K562 (cell line): ENCODE data around the gene ATCAY. TPM values are rescaled to one million over a fixed set of nuclear protein-coding genes. Genes with fewer than 3 reads are reported as not detected.

Experiments used
- EZH2 ChIP-seq: IDR thresholded peaks from 2 replicates; pipeline ENCODE4 v1.6.1; 2012; ENCODE audit warnings: low read depth, mild to moderate bottlenecking, inconsistent platforms, low read length, borderline replicate concordance
- FOSL1 ChIP-seq: fragments of 200-800 bp; sonication (Bioruptor generic); conservative IDR thresholded peaks from 2 replicates; pipeline ENCODE4 v1.6.1; 2016; ENCODE audit warnings: missing genetic modification characterization, missing compliant biosample characterization
- HDAC8 ChIP-seq: fragments of 450-650 bp; IDR thresholded peaks from 2 replicates; pipeline ENCODE4 v1.6.1; 2016; ENCODE audit warnings: mild to moderate bottlenecking, missing genetic modification characterization, moderate library complexity, missing compliant biosample characterization
- MXI1 ChIP-seq: IDR thresholded peaks from 2 replicates; pipeline ENCODE4 v1.6.1; 2011; ENCODE audit warnings: low read depth, mild to moderate bottlenecking, improper control_type of control experiment, low read length
- NCOA1 ChIP-seq: fragments of 450-650 bp; IDR thresholded peaks from 2 replicates; pipeline ENCODE4 v1.6.1; 2016; ENCODE audit warnings: low read depth
- RFX5 ChIP-seq: IDR thresholded peaks from 2 replicates; pipeline ENCODE4 v1.6.1; 2011; ENCODE audit warnings: low read depth, mild to moderate bottlenecking, improper control_type of control experiment, low read length
- STAG1 ChIP-seq: sonication (generic); formaldehyde crosslinking; IDR thresholded peaks from 2 replicates; pipeline ENCODE4 v1.5.0; 2020; ENCODE audit warnings: missing genetic modification reagents, borderline replicate concordance
- U2AF1 ChIP-seq: fragments of 200-400 bp; formaldehyde crosslinking; optimal IDR thresholded peaks from 2 replicates; pipeline ENCODE3; 2017; ENCODE audit warnings: mild to moderate bottlenecking, low read depth, low read length, moderate library complexity
- ZFP36 ChIP-seq: fragments of 150-350 bp; IDR thresholded peaks from 2 replicates; pipeline ENCODE4 v1.6.1; 2018; ENCODE audit warnings: low read length, low read depth; ENCODE audit not compliant: partially characterized antibody
- ZNF23 ChIP-seq: fragments of 250-450 bp; sonication (Bioruptor Pico); IDR thresholded peaks from 2 replicates; pipeline ENCODE4 v1.4.0; 2020; ENCODE audit warnings: mild to moderate bottlenecking
- ZNF263 ChIP-seq: sonication (generic); formaldehyde crosslinking; IDR thresholded peaks from 2 replicates; pipeline ENCODE4 v1.8.0; 2022; ENCODE audit warnings: mild to moderate bottlenecking, missing genetic modification reagents, borderline replicate concordance
- ZNF436 ChIP-seq: fragments of 250-450, 450-650 bp; sonication (Bioruptor Pico); formaldehyde crosslinking; IDR thresholded peaks from 2 replicates; pipeline ENCODE4 v1.7.0; 2020; ENCODE audit warnings: mild to moderate bottlenecking
- polyA plus RNA-seq, 8 experiments: library from polyadenylated mRNA; depleted of rRNA in 4 of 8; stranded (reverse) in 5 of 8; unstranded in 3 of 8; fragments of >200 nt; fragmentation: Nextera tagmentation in 2 of 8; fragmentation: Illumina TruSeq in 1 of 8; extraction: Ambion mirVana in 2 of 8; extraction: Trizol in 1 of 8; gene quantifications; 2 replicates each; pipeline versions ENCODE4 v1.2.1 to v1.2.3, GENCODE V29; 2011 to 2014; ENCODE audit warnings: inconsistent platforms in 1 of 8, missing spikeins in 1 of 8
- total RNA-seq, 7 experiments: library from RNA; depleted of rRNA in 6 of 7; stranded (reverse); fragments of >200 nt in 6 of 7; fragmentation: Illumina TruSeq in 2 of 7; extraction: Trizol in 2 of 7; gene quantifications; 2 replicates each; pipeline versions ENCODE4 v1.2.1 to v1.2.3, GENCODE V29; 2011 to 2021; ENCODE audit warnings: low replicate concordance in 1 of 7
- TF ChIP-seq, protein P1 (sequence below): fragments of 250-450 bp; sonication (Bioruptor Pico); IDR thresholded peaks from 2 replicates; pipeline ENCODE4 v1.4.0; 2020; ENCODE audit warnings: mild to moderate bottlenecking
- TF ChIP-seq, protein P2 (sequence below): sonication (generic); formaldehyde crosslinking; IDR thresholded peaks from 2 replicates; pipeline ENCODE4 v1.8.0; 2022; ENCODE audit warnings: missing genetic modification reagents, mild to moderate bottlenecking, moderate library complexity, borderline replicate concordance
- TF ChIP-seq, protein P3 (sequence below): fragments of 150-350 bp; IDR thresholded peaks from 2 replicates; pipeline ENCODE4 v1.6.1; 2014; ENCODE audit warnings: low read depth, mild to moderate bottlenecking, low read length, borderline replicate concordance
- TF ChIP-seq, protein P4 (sequence below): sonication (generic); formaldehyde crosslinking; IDR thresholded peaks from 2 replicates; pipeline ENCODE4 v1.9.0; 2022; ENCODE audit warnings: mild to moderate bottlenecking, missing genetic modification reagents
- TF ChIP-seq, protein P5 (sequence below): fragments of 450-650 bp; IDR thresholded peaks from one replicate; pipeline ENCODE4 v1.6.1; 2018; ENCODE audit warnings: mild to moderate bottlenecking, moderate library complexity; ENCODE audit not compliant: partially characterized antibody
- TF ChIP-seq, protein P6 (sequence below): sonication (generic); formaldehyde crosslinking; IDR thresholded peaks from 2 replicates; pipeline ENCODE4 v1.8.0; 2022; ENCODE audit warnings: mild to moderate bottlenecking, low read depth, missing genetic modification reagents

Gene ATCAY
- total and polyA plus RNA-seq, 9 of the 15 experiments (the other 6 are each of a cell fraction or from before 2014, with no cell fraction given): not detected

DNA sequence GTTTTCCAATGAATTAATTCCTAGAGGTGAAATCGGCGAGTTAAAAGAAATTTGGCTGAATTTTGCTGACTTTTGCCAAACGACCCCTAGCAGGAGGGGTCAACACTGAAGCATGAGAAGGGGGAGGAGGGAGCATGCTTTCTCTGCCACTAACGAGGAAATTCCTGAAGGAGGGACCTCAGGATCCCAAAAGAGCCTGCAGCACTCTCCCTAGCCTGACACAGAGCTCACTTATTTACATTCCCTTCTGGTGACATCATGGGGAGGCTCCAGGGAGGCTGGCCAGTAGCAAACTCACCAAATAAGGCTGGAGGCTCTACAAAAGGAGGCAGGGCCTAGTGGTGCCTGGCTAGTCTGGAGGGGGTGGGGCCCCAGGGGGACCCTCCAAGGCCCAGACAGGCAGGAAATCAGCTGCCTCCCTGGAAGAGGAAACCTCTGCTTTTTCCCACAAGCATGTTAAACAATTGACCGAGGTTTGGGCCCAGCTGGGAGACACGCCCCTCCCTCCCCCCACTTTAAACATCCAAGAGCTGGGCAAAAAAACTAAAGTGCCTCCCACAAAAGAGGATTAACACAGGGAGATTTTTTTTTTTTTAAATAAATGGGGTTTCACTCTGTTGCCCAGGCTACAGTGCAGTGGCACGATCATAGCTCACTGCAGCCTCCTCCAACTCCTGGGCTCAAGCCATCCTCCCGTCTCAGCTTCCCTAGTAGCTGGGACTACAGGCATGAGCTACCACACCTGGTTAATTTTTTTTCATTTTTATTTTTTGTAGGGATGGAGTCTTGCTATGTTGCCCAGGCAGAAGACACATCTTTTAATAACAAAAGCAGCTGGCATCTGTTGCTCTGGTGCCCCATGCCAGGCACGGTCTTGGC lies 88.3 kb downstream of the ATCAY start (continued):
- TF ChIP-seq MXI1: no peak
- TF ChIP-seq, protein P1, sequence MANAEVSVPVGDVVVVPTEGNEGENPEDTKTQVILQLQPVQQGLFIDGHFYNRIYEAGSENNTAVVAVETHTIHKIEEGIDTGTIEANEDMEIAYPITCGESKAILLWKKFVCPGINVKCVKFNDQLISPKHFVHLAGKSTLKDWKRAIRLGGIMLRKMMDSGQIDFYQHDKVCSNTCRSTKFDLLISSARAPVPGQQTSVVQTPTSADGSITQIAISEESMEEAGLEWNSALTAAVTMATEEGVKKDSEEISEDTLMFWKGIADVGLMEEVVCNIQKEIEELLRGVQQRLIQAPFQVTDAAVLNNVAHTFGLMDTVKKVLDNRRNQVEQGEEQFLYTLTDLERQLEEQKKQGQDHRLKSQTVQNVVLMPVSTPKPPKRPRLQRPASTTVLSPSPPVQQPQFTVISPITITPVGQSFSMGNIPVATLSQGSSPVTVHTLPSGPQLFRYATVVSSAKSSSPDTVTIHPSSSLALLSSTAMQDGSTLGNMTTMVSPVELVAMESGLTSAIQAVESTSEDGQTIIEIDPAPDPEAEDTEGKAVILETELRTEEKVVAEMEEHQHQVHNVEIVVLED (CRISPR knock-in tag): no peak
- TF ChIP-seq, protein P2, sequence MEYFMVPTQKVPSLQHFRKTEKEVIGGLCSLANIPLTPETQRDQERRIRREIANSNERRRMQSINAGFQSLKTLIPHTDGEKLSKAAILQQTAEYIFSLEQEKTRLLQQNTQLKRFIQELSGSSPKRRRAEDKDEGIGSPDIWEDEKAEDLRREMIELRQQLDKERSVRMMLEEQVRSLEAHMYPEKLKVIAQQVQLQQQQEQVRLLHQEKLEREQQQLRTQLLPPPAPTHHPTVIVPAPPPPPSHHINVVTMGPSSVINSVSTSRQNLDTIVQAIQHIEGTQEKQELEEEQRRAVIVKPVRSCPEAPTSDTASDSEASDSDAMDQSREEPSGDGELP (CRISPR knock-in tag): peak; percentile 50; the same call in 1 of the 2 replicates
- TF ChIP-seq, protein P3, sequence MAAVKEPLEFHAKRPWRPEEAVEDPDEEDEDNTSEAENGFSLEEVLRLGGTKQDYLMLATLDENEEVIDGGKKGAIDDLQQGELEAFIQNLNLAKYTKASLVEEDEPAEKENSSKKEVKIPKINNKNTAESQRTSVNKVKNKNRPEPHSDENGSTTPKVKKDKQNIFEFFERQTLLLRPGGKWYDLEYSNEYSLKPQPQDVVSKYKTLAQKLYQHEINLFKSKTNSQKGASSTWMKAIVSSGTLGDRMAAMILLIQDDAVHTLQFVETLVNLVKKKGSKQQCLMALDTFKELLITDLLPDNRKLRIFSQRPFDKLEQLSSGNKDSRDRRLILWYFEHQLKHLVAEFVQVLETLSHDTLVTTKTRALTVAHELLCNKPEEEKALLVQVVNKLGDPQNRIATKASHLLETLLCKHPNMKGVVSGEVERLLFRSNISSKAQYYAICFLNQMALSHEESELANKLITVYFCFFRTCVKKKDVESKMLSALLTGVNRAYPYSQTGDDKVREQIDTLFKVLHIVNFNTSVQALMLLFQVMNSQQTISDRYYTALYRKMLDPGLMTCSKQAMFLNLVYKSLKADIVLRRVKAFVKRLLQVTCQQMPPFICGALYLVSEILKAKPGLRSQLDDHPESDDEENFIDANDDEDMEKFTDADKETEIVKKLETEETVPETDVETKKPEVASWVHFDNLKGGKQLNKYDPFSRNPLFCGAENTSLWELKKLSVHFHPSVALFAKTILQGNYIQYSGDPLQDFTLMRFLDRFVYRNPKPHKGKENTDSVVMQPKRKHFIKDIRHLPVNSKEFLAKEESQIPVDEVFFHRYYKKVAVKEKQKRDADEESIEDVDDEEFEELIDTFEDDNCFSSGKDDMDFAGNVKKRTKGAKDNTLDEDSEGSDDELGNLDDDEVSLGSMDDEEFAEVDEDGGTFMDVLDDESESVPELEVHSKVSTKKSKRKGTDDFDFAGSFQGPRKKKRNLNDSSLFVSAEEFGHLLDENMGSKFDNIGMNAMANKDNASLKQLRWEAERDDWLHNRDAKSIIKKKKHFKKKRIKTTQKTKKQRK: no peak
- TF ChIP-seq STAG1 (CRISPR knock-in tag): no peak
- TF ChIP-seq FOSL1 (tag): peak; percentile 75
- no peak for TF ChIP-seq RFX5
- TF ChIP-seq NCOA1: no peak
- TF ChIP-seq, protein P4, sequence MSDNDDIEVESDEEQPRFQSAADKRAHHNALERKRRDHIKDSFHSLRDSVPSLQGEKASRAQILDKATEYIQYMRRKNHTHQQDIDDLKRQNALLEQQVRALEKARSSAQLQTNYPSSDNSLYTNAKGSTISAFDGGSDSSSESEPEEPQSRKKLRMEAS (CRISPR knock-in tag): no peak
- TF ChIP-seq ZNF436: 0 out of 2 replicates have a peak, but pooled peaks have one; percentile 22
- no peak for TF ChIP-seq ZNF23 (CRISPR knock-in tag)
- TF ChIP-seq ZNF263 (CRISPR knock-in tag): no peak
- TF ChIP-seq, protein P5, sequence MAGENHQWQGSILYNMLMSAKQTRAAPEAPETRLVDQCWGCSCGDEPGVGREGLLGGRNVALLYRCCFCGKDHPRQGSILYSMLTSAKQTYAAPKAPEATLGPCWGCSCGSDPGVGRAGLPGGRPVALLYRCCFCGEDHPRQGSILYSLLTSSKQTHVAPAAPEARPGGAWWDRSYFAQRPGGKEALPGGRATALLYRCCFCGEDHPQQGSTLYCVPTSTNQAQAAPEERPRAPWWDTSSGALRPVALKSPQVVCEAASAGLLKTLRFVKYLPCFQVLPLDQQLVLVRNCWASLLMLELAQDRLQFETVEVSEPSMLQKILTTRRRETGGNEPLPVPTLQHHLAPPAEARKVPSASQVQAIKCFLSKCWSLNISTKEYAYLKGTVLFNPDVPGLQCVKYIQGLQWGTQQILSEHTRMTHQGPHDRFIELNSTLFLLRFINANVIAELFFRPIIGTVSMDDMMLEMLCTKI: no peak
- TF ChIP-seq HDAC8 (tag): no peak
- no peak for TF ChIP-seq EZH2
- peak; percentile 79 for TF ChIP-seq ZFP36
- TF ChIP-seq U2AF1: no peak
- TF ChIP-seq, protein P6, sequence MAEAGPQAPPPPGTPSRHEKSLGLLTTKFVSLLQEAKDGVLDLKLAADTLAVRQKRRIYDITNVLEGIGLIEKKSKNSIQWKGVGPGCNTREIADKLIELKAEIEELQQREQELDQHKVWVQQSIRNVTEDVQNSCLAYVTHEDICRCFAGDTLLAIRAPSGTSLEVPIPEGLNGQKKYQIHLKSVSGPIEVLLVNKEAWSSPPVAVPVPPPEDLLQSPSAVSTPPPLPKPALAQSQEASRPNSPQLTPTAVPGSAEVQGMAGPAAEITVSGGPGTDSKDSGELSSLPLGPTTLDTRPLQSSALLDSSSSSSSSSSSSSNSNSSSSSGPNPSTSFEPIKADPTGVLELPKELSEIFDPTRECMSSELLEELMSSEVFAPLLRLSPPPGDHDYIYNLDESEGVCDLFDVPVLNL: no peak
